Tibial artery (tissue), 4 donors: ENCODE measurements around the gene TNP2.

Experiments used
- DNase-seq, 2 donors: peaks; one replicate each; pipeline ENCODE4 v3.0.0-alpha.2; 2019
- H3K27ac ChIP-seq, 2 donors: fragments of 200-600 bp; sonication (generic) in 1 of 2; 1 replicate in 1 of 2; 2 replicates in 1 of 2; pipeline ENCODE4 v1.5.1; 2018 to 2019; ENCODE audit warnings: mild to moderate bottlenecking in 1 of 2
- H3K27me3 ChIP-seq, 2 donors: fragments of 200-600 bp; sonication (generic) in 1 of 2; one replicate each; pipeline versions ENCODE4 v1.5.1 to v1.6.0; 2016 to 2019
- H3K36me3 ChIP-seq, 3 donors: fragments of 200-600 bp; sonication (generic) in 2 of 3; one replicate each; pipeline ENCODE4 v1.5.1; 2016 to 2019; ENCODE audit warnings: mild to moderate bottlenecking in 2 of 3
- H3K4me1 ChIP-seq, 4 donors: fragments of 200-600 bp; sonication (generic) in 2 of 4; 1 replicate in 3 of 4; 2 replicates in 1 of 4; pipeline ENCODE4 v1.5.1; 2016 to 2019
- H3K4me3 ChIP-seq, 2 donors: fragments of 200-600 bp; sonication (generic) in 1 of 2; 1 replicate in 1 of 2; 2 replicates in 1 of 2; pipeline ENCODE4 v1.5.1; 2018 to 2019; ENCODE audit warnings: mild to moderate bottlenecking in 2 of 2
- H3K9me3 ChIP-seq, 3 donors: fragments of 200-600 bp; sonication (generic) in 1 of 3; one replicate each; pipeline ENCODE4 v1.5.1; 2016 to 2019
- intact Hi-C: fragments of 100-400 bp; cut with DNase I; formaldehyde crosslinking; loops from one replicate; pipeline ENCODE4 v1.15.0; 2023; ENCODE audit warnings: low total_unique reads
- TF ChIP-seq, protein P1 (sequence below), 2 experiments: fragments of 200-600 bp in 1 of 2; fragments of 450-650 bp in 1 of 2; IDR thresholded peaks; one replicate each; pipeline ENCODE4 v1.5.1; 2017 to 2019; ENCODE audit warnings: antibody characterized with exemption in 2 of 2, mild to moderate bottlenecking in 1 of 2, moderate library complexity in 1 of 2

TNP2 gene

GRCh38 chr16:11238272-11239202, 30.6 kb downstream of the TNP2 start:
- no peak for DNase-seq
- Histone ChIP-seq H3K4me1 (no peaks in the 10 kb centered on the region), H3K27me3 (no peaks in the 10 kb centered on the region), H3K9me3 (no peaks in the 10 kb centered on the region), H3K27ac (no peak overlapping the region), H3K4me3 (no peak overlapping the region), H3K36me3 (no peaks in the 10 kb centered on the region)
- TF ChIP-seq, protein P1, sequence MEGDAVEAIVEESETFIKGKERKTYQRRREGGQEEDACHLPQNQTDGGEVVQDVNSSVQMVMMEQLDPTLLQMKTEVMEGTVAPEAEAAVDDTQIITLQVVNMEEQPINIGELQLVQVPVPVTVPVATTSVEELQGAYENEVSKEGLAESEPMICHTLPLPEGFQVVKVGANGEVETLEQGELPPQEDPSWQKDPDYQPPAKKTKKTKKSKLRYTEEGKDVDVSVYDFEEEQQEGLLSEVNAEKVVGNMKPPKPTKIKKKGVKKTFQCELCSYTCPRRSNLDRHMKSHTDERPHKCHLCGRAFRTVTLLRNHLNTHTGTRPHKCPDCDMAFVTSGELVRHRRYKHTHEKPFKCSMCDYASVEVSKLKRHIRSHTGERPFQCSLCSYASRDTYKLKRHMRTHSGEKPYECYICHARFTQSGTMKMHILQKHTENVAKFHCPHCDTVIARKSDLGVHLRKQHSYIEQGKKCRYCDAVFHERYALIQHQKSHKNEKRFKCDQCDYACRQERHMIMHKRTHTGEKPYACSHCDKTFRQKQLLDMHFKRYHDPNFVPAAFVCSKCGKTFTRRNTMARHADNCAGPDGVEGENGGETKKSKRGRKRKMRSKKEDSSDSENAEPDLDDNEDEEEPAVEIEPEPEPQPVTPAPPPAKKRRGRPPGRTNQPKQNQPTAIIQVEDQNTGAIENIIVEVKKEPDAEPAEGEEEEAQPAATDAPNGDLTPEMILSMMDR (IDR thresholded peaks at IDR 0.05), result no peak
- intact Hi-C loops, result no loop called here

GRCh38 chr16:11236461-11237254, 32.5 kb downstream of the TNP2 start:
- no peak overlapping the region for H3K4me3 ChIP-seq
- no peak for DNase-seq
- TF ChIP-seq, protein P1 (IDR thresholded peaks at IDR 0.05), result no peak
- peaks cover 0 to 6% (median 0%) of the 10 kb centered on the region in 4 donors for H3K4me1 ChIP-seq
- peaks cover 0 to 3% of the 10 kb centered on the region in 2 donors for H3K27me3 ChIP-seq
- no peaks in the 10 kb centered on the region for H3K36me3 ChIP-seq
- intact Hi-C loops, result no loop called here
- no peaks in the 10 kb centered on the region for H3K9me3 ChIP-seq
- H3K27ac ChIP-seq, result no peak overlapping the region

DNA sequence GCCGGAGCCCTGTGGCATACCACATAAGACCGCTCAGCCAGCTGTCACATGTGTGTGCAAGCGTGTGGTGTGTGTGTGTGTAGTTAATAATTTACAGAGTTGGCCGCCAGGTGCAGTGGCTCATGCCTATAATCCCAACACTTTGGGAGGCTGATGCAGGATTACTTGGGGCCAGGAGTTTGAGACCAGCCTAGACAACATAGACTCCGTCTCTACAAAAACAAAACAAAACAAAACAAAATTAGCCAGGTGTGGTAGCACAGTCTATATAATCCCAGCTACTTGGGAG, 33.5 kb downstream of the TNP2 start:
- intact Hi-C loops, result no loop called here
- TF ChIP-seq, protein P1 (IDR thresholded peaks at IDR 0.05), result no peak
- Histone ChIP-seq H3K4me1 (peaks cover 0 to 6% (median 0%) of the 10 kb centered on the region in 4 donors), H3K27ac (no peak overlapping the region), H3K4me3 (no peak overlapping the region), H3K36me3 (no peaks in the 10 kb centered on the region), H3K9me3 (no peaks in the 10 kb centered on the region), H3K27me3 (peaks cover 0 to 3% of the 10 kb centered on the region in 2 donors)
- no peak for DNase-seq

- TF ChIP-seq, protein P1 (IDR thresholded peaks at IDR 0.05), result no peak
- Histone ChIP-seq H3K27me3 (peaks cover 0 to 3% of the 10 kb centered on the region in 2 donors), H3K36me3 (no peaks in the 10 kb centered on the region), H3K9me3 (no peaks in the 10 kb centered on the region), H3K27ac (no peak overlapping the region), H3K4me1 (peaks cover 0 to 8% (median 0%) of the 10 kb centered on the region in 4 donors), H3K4me3 (no peak overlapping the region)
- DNase-seq, result no peak
- intact Hi-C loops, result no loop called here
Measured at GRCh38 chr16:11234884-11235702, 34.0 kb downstream of the TNP2 start.

DNA sequence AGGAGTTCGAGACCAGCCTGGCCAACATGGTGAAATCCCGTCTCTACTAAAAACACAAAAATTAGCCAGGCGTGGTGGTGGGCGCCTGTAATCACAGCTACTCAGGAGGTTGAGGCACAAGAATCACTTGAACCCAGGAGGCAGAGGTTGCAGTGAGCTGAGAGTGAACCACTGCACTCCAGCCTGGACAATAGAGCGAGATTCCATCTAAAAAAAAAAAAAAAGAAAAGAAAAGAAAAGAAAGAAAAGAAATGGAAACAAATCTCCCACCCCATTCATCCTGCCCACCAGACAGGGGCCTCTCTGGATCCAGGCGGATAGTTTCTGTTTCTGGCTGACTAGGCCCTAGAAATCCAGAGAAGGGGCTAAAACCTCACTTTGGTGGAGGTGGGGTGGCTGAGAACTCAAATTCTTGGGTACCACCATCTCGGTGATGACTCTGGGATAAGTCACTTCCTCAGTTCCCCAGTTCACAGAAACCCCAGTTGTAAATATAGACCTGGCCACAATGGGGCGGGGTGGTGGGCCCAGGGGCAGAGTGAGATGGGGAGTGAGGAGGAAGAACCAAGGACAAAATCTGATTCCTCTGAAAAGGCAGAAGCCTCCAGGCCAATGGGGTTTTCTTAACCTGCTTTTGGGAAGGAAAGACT, 35.3 kb downstream of the TNP2 start:
- Histone ChIP-seq H3K9me3 (no peaks in the 10 kb centered on the region), H3K4me1 (peaks cover 0 to 9% (median 0%) of the 10 kb centered on the region in 4 donors), H3K36me3 (no peaks in the 10 kb centered on the region), H3K4me3 (no peak overlapping the region), H3K27me3 (peaks cover 0 to 3% of the 10 kb centered on the region in 2 donors), H3K27ac (no peak overlapping the region)
- intact Hi-C loops, result no loop called here
- TF ChIP-seq, protein P1 (IDR thresholded peaks at IDR 0.05), result no peak
- no peak for DNase-seq
